Measurements from ENCODE around the gene GATD1. TPM values are rescaled to one million over a fixed set of nuclear protein-coding genes. Genes with fewer than 3 reads are reported as not detected.

Gene GATD1
- total RNA-seq, 1 donor from 2014 or later = 51.9 TPM

DNA sequence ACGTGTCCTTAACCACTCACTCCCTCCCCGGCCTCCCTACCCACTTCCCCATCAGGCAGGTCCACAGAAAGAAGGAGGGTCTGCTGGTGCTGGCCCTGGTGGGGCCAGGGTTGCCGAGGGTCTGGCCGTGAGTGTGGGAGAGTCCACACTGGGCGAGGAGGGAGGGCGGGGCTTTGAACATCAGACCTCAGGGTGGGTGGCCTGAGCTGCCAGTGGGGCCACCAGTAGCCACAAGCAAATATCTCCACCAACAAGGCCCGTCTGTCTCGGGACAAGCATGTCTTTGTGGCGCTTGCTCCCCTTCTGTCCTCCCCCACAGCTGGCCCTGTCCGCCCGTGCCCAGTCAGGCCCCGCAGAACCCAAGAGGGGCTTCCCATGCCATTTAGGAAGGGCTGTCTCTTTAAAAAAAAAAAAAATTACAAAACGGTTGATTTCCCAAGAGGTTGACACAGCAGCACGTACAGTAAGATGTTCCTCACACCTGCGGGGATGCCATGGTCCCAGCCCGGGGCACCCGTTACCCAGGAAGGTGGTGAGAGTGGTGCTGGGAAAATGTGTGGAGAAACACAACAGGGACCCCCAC is 47.7 kb downstream of the GATD1 start:
- FAIRE-seq = no peak
- H3K4me1 Mint-ChIP-seq (ENCODE audit: low read depth, unreplicated experiment) = no peaks in the 10 kb centered on the region

DNA sequence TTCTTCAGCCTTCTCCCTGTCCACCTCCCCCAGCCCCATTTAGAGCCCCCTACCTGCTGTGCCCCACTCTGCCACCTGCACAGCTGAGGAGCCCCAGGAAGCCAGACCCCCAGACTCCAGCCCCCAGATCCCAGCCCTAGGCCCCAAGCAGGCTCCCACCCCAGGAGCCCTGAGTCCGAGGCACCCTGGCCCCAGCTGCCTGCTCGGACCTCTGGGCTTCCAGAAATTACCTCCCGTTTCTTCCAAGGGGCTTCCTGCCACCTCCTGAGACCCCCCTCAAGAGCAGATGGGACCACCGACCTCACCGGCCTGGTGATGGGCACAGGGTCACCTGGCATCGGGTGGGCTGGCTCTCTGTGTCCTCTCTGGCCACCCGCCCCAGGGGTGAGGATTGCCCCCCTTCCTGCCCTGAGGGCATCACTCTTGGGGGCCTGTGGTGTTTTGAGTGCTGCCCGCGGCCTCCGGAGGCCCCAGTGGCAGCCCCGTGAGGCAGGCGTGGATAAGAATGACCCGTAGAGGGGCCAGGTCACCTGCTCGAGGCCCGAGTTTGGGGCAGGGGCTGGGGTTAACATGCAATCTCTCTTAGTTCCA is 48.3 kb downstream of the GATD1 start:
- Mint-ChIP-seq H3K36me3 (ENCODE audit: low read depth, unreplicated experiment) (no peaks in the 10 kb centered on the region), H3K27ac (ENCODE audit: unreplicated experiment) (no peak overlapping the region), H3K4me1 (ENCODE audit: low read depth, unreplicated experiment) (no peaks in the 10 kb centered on the region), H3K9me3 (ENCODE audit: unreplicated experiment) (no peaks in the 10 kb centered on the region), H3K4me3 (ENCODE audit: unreplicated experiment) (no peak overlapping the region), H3K27me3 (ENCODE audit: low read depth, unreplicated experiment) (peaks cover 13% of the 10 kb centered on the region)
- Histone ChIP-seq H3K4me2 (ENCODE audit: low read length) (no peak overlapping the region), H3K27ac (ENCODE audit: low read depth, low read length) (no peak overlapping the region), H3K4me3 (ENCODE audit: insufficient read depth, low read depth, low read length) (no peak overlapping the region), H2AFZ (ENCODE audit: low read depth, low read length) (no peak overlapping the region), H3K4me1 (ENCODE audit: insufficient read depth, low read length) (peaks cover 26% of the 10 kb centered on the region), H3K9me3 (ENCODE audit: insufficient read depth, low read depth, low read length) (no peaks in the 10 kb centered on the region), H3K27me3 (ENCODE audit: insufficient read depth, low read length) (peaks cover 2% of the 10 kb centered on the region), H3K79me2 (ENCODE audit: insufficient read depth, low read length) (no peaks in the 10 kb centered on the region), H4K20me1 (ENCODE audit: insufficient read depth, low read length) (peaks cover 17% of the 10 kb centered on the region), H3K9ac (ENCODE audit: low read length) (no peak overlapping the region), H3K36me3 (ENCODE audit: insufficient read depth, low read length) (no peaks in the 10 kb centered on the region)
- DNase-seq (ENCODE audit: low read depth) (no peak), FAIRE-seq (no peak)
- TF ChIP-seq, protein P1, sequence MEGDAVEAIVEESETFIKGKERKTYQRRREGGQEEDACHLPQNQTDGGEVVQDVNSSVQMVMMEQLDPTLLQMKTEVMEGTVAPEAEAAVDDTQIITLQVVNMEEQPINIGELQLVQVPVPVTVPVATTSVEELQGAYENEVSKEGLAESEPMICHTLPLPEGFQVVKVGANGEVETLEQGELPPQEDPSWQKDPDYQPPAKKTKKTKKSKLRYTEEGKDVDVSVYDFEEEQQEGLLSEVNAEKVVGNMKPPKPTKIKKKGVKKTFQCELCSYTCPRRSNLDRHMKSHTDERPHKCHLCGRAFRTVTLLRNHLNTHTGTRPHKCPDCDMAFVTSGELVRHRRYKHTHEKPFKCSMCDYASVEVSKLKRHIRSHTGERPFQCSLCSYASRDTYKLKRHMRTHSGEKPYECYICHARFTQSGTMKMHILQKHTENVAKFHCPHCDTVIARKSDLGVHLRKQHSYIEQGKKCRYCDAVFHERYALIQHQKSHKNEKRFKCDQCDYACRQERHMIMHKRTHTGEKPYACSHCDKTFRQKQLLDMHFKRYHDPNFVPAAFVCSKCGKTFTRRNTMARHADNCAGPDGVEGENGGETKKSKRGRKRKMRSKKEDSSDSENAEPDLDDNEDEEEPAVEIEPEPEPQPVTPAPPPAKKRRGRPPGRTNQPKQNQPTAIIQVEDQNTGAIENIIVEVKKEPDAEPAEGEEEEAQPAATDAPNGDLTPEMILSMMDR (IDR thresholded peaks at IDR 0.05; ENCODE audit: insufficient read depth, low read depth, low read length) = no peak
- TF ChIP-seq EZH2 (IDR thresholded peaks at IDR 0.05; ENCODE audit: insufficient read depth, low read length) = no peak

More for the DNA sequence above, 47.7 kb downstream of the GATD1 start:
- TF ChIP-seq, protein P1 (IDR thresholded peaks at IDR 0.05; ENCODE audit: insufficient read depth, low read depth, low read length) = no peak
- no peak for TF ChIP-seq EZH2 (IDR thresholded peaks at IDR 0.05; ENCODE audit: insufficient read depth, low read length)
- Histone ChIP-seq H3K4me3 (ENCODE audit: insufficient read depth, low read depth, low read length) (no peak overlapping the region), H3K4me1 (ENCODE audit: insufficient read depth, low read length) (peaks cover 26% of the 10 kb centered on the region), H4K20me1 (ENCODE audit: insufficient read depth, low read length) (peaks cover 11% of the 10 kb centered on the region), H3K9me3 (ENCODE audit: insufficient read depth, low read depth, low read length) (no peaks in the 10 kb centered on the region), H2AFZ (ENCODE audit: low read depth, low read length) (no peak overlapping the region), H3K27ac (ENCODE audit: low read depth, low read length) (no peak overlapping the region), H3K9ac (ENCODE audit: low read length) (no peak overlapping the region), H3K4me2 (ENCODE audit: low read length) (no peak overlapping the region), H3K27me3 (ENCODE audit: insufficient read depth, low read length) (peaks cover 2% of the 10 kb centered on the region), H3K79me2 (ENCODE audit: insufficient read depth, low read length) (no peaks in the 10 kb centered on the region), H3K36me3 (ENCODE audit: insufficient read depth, low read length) (no peaks in the 10 kb centered on the region)
- Mint-ChIP-seq H3K27me3 (ENCODE audit: low read depth, unreplicated experiment) (peaks cover 16% of the 10 kb centered on the region), H3K4me3 (ENCODE audit: unreplicated experiment) (no peak overlapping the region), H3K9me3 (ENCODE audit: unreplicated experiment) (no peaks in the 10 kb centered on the region), H3K36me3 (ENCODE audit: low read depth, unreplicated experiment) (no peaks in the 10 kb centered on the region), H3K27ac (ENCODE audit: unreplicated experiment) (no peak overlapping the region)
- DNase-seq (ENCODE audit: low read depth) = no peak
